GM21381 (cell line): Measurements from ENCODE around the gene TBATA.

ENCODE experiments used
- ATAC-seq: cut with Tn5 transposase; IDR thresholded peaks from one replicate; pipeline ENCODE4 v1.9.1; 2021; ENCODE audit warnings: mild to moderate bottlenecking, moderate library complexity; ENCODE audit not compliant: unreplicated experiment

TBATA gene

DNA sequence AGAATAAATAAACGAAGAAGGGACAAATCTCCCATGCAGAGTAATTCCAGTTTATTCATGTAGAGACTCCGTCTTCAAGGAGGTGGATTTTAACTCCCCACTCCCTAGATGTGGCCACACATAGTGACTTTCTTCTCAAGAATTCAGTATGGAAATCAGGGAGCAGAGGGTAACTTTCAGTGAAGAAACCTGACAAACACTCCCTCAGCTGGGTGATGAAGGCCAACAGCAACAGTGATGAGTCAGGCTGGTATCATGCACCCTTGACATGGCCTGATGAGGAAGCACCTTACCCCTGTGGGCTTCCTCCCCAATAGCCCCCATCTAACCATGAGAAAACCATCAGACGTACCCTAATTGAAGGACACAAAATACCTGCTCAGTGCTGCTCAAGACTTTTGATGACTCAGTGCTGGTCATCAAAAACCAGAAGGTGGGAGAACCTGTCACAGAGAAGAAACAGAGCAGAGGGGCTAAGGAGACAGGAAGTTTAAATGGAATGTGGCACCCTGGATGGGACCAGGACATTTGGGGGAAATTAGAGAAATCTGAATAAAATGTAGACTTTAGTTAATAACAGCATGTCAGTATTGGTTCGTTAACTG lies 62.3 kb downstream of the TBATA start:
- no peak for ATAC-seq
